ENCODE results near the gene ZNF101. TPM values are rescaled to one million over a fixed set of nuclear protein-coding genes. Genes with fewer than 3 reads are reported as not detected.
"Not testable (repeated sequence)": the region's sequence is repeated elsewhere in the genome, so short reads cannot be mapped to it uniquely, and the experiment has no call there.

ZNF101 gene
- polyA plus RNA-seq, 6 donors from 2014 or later, result 29.2 to 66.9 (median 37.4) TPM

DNA sequence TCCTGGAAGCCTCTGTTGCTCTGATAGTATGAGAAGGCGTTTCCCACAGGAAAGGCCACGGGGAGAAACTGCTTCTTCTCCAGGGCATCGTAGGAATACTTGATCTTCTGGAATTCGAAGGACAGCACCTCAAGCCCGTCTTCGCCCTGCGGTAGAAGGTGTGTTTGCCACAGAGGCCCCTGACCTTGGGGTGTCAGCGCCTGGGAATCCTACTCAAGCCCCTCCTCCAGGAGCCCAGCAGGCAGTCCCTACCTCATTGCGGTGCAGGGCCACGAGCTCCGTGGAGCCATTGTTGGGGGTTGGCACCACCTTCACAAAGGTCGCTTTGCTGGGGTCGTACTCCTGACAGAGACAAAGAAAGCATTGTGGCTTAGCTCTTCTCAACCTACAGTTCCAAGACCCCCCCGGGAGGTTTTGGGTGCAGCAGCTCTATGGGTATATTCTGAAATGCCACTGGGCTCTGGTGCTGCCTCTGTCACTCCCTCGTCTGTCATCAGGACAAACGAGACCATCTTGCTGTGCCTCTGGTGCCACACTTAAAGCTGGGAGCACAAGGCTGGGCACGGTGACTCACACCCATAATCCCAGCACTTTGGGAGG lies 8.9 kb upstream of the ZNF101 start:
- DNase-seq, result no peak
- Mint-ChIP-seq H3K4me3 (no peak overlapping the region), H3K36me3 (peaks cover 6 to 10% of the 10 kb centered on the region in 2 donors)

GRCh38 chr19:19661141-19661674 lies 7.4 kb upstream of the ZNF101 start:
- DNase-seq (no peak), ATAC-seq (ENCODE audit: low read depth in 2 of 2) (no peak)
- Mint-ChIP-seq H3K4me3 (peak overlapping the region in 6 of 8 donors; percentile 76 to 96 (median 94)), H3K4me1 (peaks cover 21 to 38% (median 21%) of the 10 kb centered on the region in 3 donors), H3K27me3 (no peaks in the 10 kb centered on the region), H3K27ac (peak overlapping the region; percentile 63 to 95 (median 87)), H3K9me3 (no peaks in the 10 kb centered on the region), H3K36me3 (peaks cover 6 to 10% of the 10 kb centered on the region in 2 donors)

More for the DNA sequence above, 8.9 kb upstream of the ZNF101 start:
- no peaks in the 10 kb centered on the region for H3K27me3 Mint-ChIP-seq
- ATAC-seq (ENCODE audit: low read depth in 2 of 2), result no peak
- H3K4me1 Mint-ChIP-seq, result peaks cover 21 to 35% (median 21%) of the 10 kb centered on the region in 3 donors
- H3K27ac Mint-ChIP-seq, result peak overlapping the region in 1 of 6 donors; percentile 52
- no peaks in the 10 kb centered on the region for H3K9me3 Mint-ChIP-seq

DNA sequence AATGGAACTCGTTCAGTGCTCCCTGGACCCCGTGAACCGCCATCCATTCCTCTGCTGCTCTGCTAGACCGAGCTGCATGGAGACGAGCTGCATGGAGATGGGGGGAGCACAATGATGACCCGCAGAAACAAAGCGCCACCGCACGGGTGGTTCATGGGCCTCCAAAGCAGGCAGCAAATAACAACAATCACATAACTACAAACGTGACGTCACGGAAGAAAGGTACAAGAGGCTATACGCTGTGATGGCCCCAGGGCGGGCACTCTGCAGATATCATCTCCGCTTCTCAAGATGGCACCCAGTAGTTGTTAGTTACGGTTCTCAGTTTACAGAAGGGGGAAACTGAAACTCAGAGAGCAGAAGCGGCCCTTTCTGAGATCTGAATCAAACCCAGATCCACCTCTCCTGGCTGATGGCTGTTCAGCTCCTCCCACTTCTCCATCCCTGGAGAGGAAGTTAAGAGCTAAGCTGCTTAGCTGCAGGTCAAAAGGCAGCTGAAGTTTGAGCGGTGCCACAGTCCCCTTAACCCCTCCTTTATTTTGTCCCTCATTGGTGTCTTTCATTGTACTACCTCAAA lies 6.9 kb upstream of the ZNF101 start:
- ATAC-seq (ENCODE audit: low read depth in 2 of 2) (peak; percentile 19 to 27), DNase-seq (peak; percentile 48)
- H3K27ac Mint-ChIP-seq, result peak overlapping the region; percentile 63 to 95 (median 87)
- H3K27me3 Mint-ChIP-seq, result no peaks in the 10 kb centered on the region
- H3K4me3 Mint-ChIP-seq, result peak overlapping the region; percentile 76 to 96 (median 92)
- peaks cover 3 to 10% of the 10 kb centered on the region in 2 donors for H3K36me3 Mint-ChIP-seq
- H3K4me1 Mint-ChIP-seq, result peaks cover 21 to 43% (median 24%) of the 10 kb centered on the region in 3 donors
- H3K9me3 Mint-ChIP-seq, result no peaks in the 10 kb centered on the region

DNA sequence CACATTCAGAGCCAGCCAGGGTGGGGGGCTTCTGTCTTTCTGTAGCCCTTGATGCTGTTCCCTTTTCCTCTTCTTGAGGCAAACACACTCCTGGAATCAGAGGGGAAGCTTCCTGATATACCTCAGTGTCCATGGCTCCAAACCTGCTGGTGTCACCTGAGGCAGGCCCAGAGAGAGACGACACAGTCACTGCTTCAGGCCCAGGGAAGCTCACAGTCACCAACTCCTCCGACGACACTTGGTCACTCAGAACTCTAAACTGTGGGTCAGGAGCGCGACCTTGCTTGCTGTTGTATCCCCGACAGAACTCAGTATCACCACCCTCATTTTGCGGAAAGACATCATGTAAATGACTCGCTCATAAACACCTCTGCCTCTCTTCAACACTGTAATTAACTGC lies 6.3 kb upstream of the ZNF101 start:
- H3K27me3 Mint-ChIP-seq, result no peaks in the 10 kb centered on the region
- peak overlapping the region; percentile 76 to 96 (median 92) for H3K4me3 Mint-ChIP-seq

GRCh38 chr19:19662871-19663255 lies 5.8 kb upstream of the ZNF101 start:
- peaks cover 21 to 54% (median 31%) of the 10 kb centered on the region in 3 donors for H3K4me1 Mint-ChIP-seq
- peak overlapping the region; percentile 76 to 96 (median 92) for H3K4me3 Mint-ChIP-seq
- H3K27ac Mint-ChIP-seq, result peak overlapping the region; percentile 78 to 95 (median 89)
- ATAC-seq (ENCODE audit: low read depth in 2 of 2), result no peak
- no peaks in the 10 kb centered on the region for H3K9me3 Mint-ChIP-seq
- DNase-seq, result no peak
- peaks cover 0 to 6% of the 10 kb centered on the region in 2 donors for H3K36me3 Mint-ChIP-seq
- H3K27me3 Mint-ChIP-seq, result no peaks in the 10 kb centered on the region

More for the DNA sequence above, 6.3 kb upstream of the ZNF101 start:
- ATAC-seq (ENCODE audit: low read depth in 2 of 2) (no peak), DNase-seq (no peak)
- Mint-ChIP-seq H3K4me1 (peaks cover 21 to 49% (median 26%) of the 10 kb centered on the region in 3 donors), H3K27ac (peak overlapping the region in 5 of 6 donors; percentile 86 to 95 (median 88)), H3K9me3 (no peaks in the 10 kb centered on the region), H3K36me3 (peaks cover 0 to 6% of the 10 kb centered on the region in 2 donors)

GRCh38 chr19:19663256-19664120 lies 5.2 kb upstream of the ZNF101 start, which contains the start of gene ATP13A1:
TSS of gene ATP13A1 (minus strand) at chr19:19663676. CDS start at chr19:19663666, 10 bp downstream.
- Mint-ChIP-seq H3K36me3 (peaks cover 0 to 1% of the 10 kb centered on the region in 2 donors), H3K4me1 (peaks cover 24 to 57% (median 38%) of the 10 kb centered on the region in 3 donors), H3K9me3 (no peaks in the 10 kb centered on the region), H3K27me3 (no peaks in the 10 kb centered on the region), H3K4me3 (peak within 1 kb of the TSS; percentile 76 to 96 (median 96)), H3K27ac (peak within 1 kb of the TSS; percentile 86 to 99 (median 98))
- peak; percentile 96 for DNase-seq
- peak; percentile 74 to 76 for ATAC-seq (ENCODE audit: low read depth in 2 of 2)

GRCh38 chr19:19665420-19665948 lies 3.2 kb upstream of the ZNF101 start:
- peaks cover 29 to 70% (median 50%) of the 10 kb centered on the region in 3 donors for H3K4me1 Mint-ChIP-seq
- H3K36me3 Mint-ChIP-seq; DNase-seq; H3K9me3 Mint-ChIP-seq; ATAC-seq (ENCODE audit: low read depth in 2 of 2); H3K27me3 Mint-ChIP-seq: not testable (repeated sequence)
- H3K27ac Mint-ChIP-seq, result peak overlapping the region in 2 of 6 donors; percentile 32 to 49
- H3K4me3 Mint-ChIP-seq, result peak overlapping the region in 5 of 8 donors; percentile 39 to 82 (median 50)

DNA sequence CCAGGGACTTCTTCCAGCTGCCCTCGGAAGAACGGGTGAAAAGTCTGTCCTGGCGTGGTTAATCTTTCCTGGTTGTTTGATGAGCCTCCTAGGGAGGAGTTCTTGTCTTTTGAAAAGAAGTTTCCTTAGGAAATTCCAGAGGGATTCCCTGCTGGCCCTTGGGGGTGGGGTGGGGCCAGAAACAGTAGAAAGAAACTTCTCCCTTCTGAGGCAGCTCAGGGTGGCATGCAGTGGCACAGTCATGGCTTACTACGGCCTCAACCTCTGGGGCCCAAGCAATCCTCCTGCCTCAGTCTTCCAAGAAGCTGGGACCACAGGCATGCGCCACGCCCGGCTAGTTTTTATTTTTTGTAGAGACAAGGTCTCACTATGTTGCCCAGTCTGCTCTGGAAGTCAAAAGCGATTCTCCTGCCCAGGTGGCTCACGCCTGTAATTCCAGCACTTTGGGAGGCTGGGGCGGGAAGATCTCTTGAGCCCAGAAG lies 1.5 kb downstream of the ZNF101 start:
- peaks cover 10 to 64% (median 39%) of the 10 kb centered on the region in 3 donors for H3K4me1 Mint-ChIP-seq

GRCh38 chr19:19672816-19673215 lies 4.2 kb downstream of the ZNF101 start:
- H3K9me3 Mint-ChIP-seq, result peaks cover 0 to 10% (median 5%) of the 10 kb centered on the region in 7 donors
- peaks cover 26 to 65% (median 45%) of the 10 kb centered on the region in 3 donors for H3K4me1 Mint-ChIP-seq
- ATAC-seq (ENCODE audit: low read depth in 2 of 2), result no peak
- no peaks in the 10 kb centered on the region for H3K27me3 Mint-ChIP-seq
- DNase-seq, result no peak
- H3K4me3 Mint-ChIP-seq, result no peak overlapping the region
- peaks cover 13 to 15% of the 10 kb centered on the region in 2 donors for H3K36me3 Mint-ChIP-seq
- H3K27ac Mint-ChIP-seq, result no peak overlapping the region

More for the DNA sequence above, 1.5 kb downstream of the ZNF101 start:
- Mint-ChIP-seq H3K27me3 (no peaks in the 10 kb centered on the region), H3K36me3 (no peaks in the 10 kb centered on the region), H3K4me3 (peak overlapping the region; percentile 84 to 96 (median 92)), H3K9me3 (no peaks in the 10 kb centered on the region), H3K27ac (peak overlapping the region; percentile 32 to 96 (median 66))
- ATAC-seq (ENCODE audit: low read depth in 2 of 2) (no peak), DNase-seq (no peak)

GRCh38 chr19:19674315-19674714 lies 5.7 kb downstream of the ZNF101 start:
- no peaks in the 10 kb centered on the region for H3K27me3 Mint-ChIP-seq
- H3K36me3 Mint-ChIP-seq, result peaks cover 24 to 28% of the 10 kb centered on the region in 2 donors
- peaks cover 0 to 22% (median 12%) of the 10 kb centered on the region in 7 donors for H3K9me3 Mint-ChIP-seq
- H3K27ac Mint-ChIP-seq, result peak overlapping the region in 3 of 6 donors; percentile 47 to 69 (median 63)
- ATAC-seq (ENCODE audit: low read depth in 2 of 2) (no peak), DNase-seq (no peak)
- H3K4me3 Mint-ChIP-seq, result peak overlapping the region in 3 of 8 donors; percentile 18 to 32 (median 20)
- H3K4me1 Mint-ChIP-seq, result peaks cover 24 to 56% (median 37%) of the 10 kb centered on the region in 3 donors

GRCh38 chr19:19677579-19677978 lies 8.9 kb downstream of the ZNF101 start:
- Mint-ChIP-seq H3K27ac (peak overlapping the region in 1 of 6 donors; percentile 44), H3K36me3 (peaks cover 39 to 45% of the 10 kb centered on the region in 2 donors), H3K27me3 (no peaks in the 10 kb centered on the region), H3K4me1 (peaks cover 17 to 28% (median 23%) of the 10 kb centered on the region in 3 donors), H3K4me3 (peak overlapping the region in 1 of 8 donors; percentile 77), H3K9me3 (peaks cover 0 to 43% (median 20%) of the 10 kb centered on the region in 7 donors)
- ATAC-seq (ENCODE audit: low read depth in 2 of 2) (no peak), DNase-seq (no peak)
